Measurements from ENCODE around the gene CDYL2. TPM values are rescaled to one million over a fixed set of nuclear protein-coding genes. Genes with fewer than 3 reads are reported as not detected.

The CDYL2 gene
- total RNA-seq, 2 donors from 2014 or later: 4.8 TPM

DNA sequence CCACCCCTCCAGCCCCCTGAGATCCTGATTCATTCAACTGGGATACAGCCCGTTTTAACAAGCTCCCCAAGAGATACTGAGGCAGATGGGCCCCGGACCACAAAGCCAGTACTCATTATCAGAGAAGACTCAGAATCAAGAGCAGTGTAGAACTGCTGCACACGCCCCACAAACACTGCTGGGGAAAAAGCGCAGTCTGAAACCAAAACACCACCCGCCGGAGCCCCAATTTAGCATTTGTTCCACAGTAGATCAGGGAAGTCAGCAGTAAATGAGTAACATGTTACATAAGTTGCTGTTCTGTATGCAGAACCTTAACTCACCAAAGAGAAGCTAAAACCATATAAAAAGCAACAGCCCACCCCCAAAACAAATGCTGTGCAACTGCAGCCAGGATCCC lies 123.6 kb downstream of the CDYL2 start:
- H3K9ac ChIP-seq (ENCODE audit: low read depth in 2 of 2, low read length in 2 of 2): no peak overlapping the region
- H3K9me3 ChIP-seq: no peaks in the 10 kb centered on the region
- intact Hi-C loops (cut with DNase I): no loop called here

DNA sequence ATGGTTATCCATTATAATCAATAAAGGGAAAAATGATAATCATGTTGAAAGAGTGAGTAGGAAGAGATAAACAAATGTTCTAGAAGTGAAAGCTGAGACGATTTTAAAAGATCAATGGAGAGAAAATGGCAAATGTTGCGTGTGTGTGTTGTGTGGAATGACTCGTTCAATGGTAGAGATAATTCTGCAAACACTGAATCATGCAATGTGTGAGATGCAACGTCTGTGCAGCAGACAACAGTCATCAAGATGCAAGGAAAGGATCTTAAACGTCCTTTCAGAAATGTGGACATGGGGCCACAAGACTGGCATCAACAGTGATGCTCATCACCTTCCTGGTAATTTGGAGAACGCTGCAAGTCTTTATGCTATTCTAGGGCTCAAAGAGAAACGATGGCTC lies 124.4 kb downstream of the CDYL2 start:
- H3K9me3 ChIP-seq: no peaks in the 10 kb centered on the region
- no peak overlapping the region for H3K9ac ChIP-seq (ENCODE audit: low read depth in 2 of 2, low read length in 2 of 2)
- no peak overlapping the region for H3K27ac ChIP-seq
- no peaks in the 10 kb centered on the region for H3K27me3 ChIP-seq
- intact Hi-C loops (cut with DNase I): no loop called here
- TF ChIP-seq, protein P1, sequence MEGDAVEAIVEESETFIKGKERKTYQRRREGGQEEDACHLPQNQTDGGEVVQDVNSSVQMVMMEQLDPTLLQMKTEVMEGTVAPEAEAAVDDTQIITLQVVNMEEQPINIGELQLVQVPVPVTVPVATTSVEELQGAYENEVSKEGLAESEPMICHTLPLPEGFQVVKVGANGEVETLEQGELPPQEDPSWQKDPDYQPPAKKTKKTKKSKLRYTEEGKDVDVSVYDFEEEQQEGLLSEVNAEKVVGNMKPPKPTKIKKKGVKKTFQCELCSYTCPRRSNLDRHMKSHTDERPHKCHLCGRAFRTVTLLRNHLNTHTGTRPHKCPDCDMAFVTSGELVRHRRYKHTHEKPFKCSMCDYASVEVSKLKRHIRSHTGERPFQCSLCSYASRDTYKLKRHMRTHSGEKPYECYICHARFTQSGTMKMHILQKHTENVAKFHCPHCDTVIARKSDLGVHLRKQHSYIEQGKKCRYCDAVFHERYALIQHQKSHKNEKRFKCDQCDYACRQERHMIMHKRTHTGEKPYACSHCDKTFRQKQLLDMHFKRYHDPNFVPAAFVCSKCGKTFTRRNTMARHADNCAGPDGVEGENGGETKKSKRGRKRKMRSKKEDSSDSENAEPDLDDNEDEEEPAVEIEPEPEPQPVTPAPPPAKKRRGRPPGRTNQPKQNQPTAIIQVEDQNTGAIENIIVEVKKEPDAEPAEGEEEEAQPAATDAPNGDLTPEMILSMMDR (IDR thresholded peaks at IDR 0.05): no peak
- H3K4me1 ChIP-seq: no peaks in the 10 kb centered on the region
- no peak overlapping the region for H3K4me3 ChIP-seq
- no peaks in the 10 kb centered on the region for H3K36me3 ChIP-seq
- DNase-seq: no peak

More for the DNA sequence above, 123.6 kb downstream of the CDYL2 start:
- Histone ChIP-seq H3K27ac (no peak overlapping the region), H3K4me3 (no peak overlapping the region), H3K4me1 (no peaks in the 10 kb centered on the region), H3K27me3 (no peaks in the 10 kb centered on the region), H3K36me3 (no peaks in the 10 kb centered on the region)
- DNase-seq: no peak
- TF ChIP-seq, protein P1 (IDR thresholded peaks at IDR 0.05): no peak

DNA sequence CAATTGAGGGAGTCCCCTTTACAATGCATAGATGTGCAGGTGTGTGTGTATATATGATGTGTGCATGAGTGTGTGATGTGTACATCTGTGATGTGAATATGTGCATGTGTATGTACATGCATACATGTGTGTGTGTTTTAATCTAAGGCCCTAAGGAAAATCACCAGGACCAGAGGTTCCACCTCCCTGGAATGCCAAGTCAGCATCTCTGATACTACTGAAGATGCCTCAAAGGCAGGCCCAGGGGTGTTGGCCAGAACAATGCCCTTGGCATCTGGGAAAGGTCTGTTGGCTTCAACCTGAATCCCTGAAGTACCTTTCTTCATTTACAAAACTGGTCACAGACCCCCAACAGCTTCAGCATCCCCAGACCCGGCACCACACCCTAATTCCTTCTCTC lies 129.5 kb downstream of the CDYL2 start:
- Histone ChIP-seq H3K27ac (no peak overlapping the region), H3K36me3 (no peaks in the 10 kb centered on the region), H3K9me3 (no peaks in the 10 kb centered on the region), H3K4me3 (no peak overlapping the region), H3K4me1 (no peaks in the 10 kb centered on the region), H3K27me3 (no peaks in the 10 kb centered on the region), H3K9ac (ENCODE audit: low read depth in 2 of 2, low read length in 2 of 2) (no peak overlapping the region)
- intact Hi-C loops (cut with DNase I): no loop called here
- DNase-seq: no peak
- TF ChIP-seq, protein P1 (IDR thresholded peaks at IDR 0.05): no peak

DNA sequence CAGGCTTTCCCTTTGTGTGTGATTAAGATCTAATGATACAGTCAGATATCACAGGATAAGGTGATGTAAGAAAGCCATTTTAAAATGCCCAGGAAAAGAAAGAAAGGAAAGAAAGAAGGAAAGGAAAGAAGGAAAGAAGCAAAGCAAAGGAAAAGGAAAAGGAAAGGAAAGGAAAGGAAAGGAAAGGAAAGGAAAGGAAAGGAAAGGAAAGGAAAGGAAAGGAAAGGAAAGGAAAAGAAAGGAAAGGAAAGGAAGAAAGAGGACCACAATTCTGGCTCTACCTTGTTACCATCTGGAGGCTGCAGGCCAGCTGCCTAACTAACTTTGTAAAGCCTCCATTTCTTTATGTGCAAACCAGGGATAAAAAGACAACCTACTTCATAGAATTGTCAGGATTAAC lies 132.0 kb downstream of the CDYL2 start:
- no peak for DNase-seq
- TF ChIP-seq, protein P1 (IDR thresholded peaks at IDR 0.05): no peak
- Histone ChIP-seq H3K9ac (ENCODE audit: low read depth in 2 of 2, low read length in 2 of 2) (no peak overlapping the region), H3K4me3 (no peak overlapping the region), H3K9me3 (no peaks in the 10 kb centered on the region), H3K36me3 (no peaks in the 10 kb centered on the region), H3K27ac (no peak overlapping the region), H3K4me1 (no peaks in the 10 kb centered on the region), H3K27me3 (no peaks in the 10 kb centered on the region)
- intact Hi-C loops (cut with DNase I): no loop called here

DNA sequence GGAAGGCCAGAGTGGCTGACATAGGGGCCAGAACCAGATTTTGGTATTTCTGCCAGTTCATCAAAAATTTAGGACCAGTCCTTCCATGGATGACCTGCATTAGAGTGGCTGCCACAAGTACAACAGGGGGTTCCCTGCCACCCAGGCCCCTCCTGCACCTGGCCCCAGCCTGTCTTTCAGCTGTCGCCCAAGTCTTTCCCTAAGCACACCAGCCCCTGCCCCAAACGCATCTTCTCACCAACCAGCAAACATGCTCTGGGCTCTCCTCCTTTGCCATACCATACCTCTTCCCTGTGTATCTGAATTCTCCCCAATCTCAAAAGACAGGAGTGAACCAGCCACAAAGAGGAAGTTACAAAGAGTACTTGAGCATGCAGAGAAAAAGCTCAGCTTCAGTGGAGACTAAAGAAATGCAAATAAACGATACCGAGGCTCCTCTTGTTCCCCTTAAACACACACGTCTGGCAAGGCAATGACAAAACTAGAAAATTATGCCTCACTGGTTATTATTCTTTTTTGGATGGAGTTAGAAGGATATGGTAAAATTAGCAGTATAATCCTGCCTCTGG lies 133.0 kb downstream of the CDYL2 start:
- Histone ChIP-seq H3K27me3 (no peaks in the 10 kb centered on the region), H3K27ac (no peak overlapping the region), H3K36me3 (no peaks in the 10 kb centered on the region), H3K4me3 (no peak overlapping the region), H3K4me1 (no peaks in the 10 kb centered on the region), H3K9me3 (no peaks in the 10 kb centered on the region), H3K9ac (ENCODE audit: low read depth in 2 of 2, low read length in 2 of 2) (no peak overlapping the region)
- intact Hi-C loops (cut with DNase I): no loop called here
- TF ChIP-seq, protein P1 (IDR thresholded peaks at IDR 0.05): no peak
- DNase-seq: no peak
